SHP77 (cell line): ENCODE results near the gene SRPK2.
"Not testable (repeated sequence)": the region's sequence is repeated elsewhere in the genome, so short reads cannot be mapped to it uniquely, and the experiment has no call there.

Experiments
- DNase-seq, 2 experiments: peaks; one replicate each; lab custom pipeline; 2025; lab: John Stamatoyannopoulos, UW

Gene SRPK2

GRCh38 chr7:105376908-105377533, 11.7 kb downstream of the SRPK2 start:
- no peak for DNase-seq

- no peak for DNase-seq
These were observed 18.8 kb downstream of the SRPK2 start for GRCh38 chr7:105369944-105370343.

GRCh38 chr7:105367458-105367857, 21.3 kb downstream of the SRPK2 start:
- no peak for DNase-seq

- DNase-seq: no peak
These were observed 22.9 kb downstream of the SRPK2 start for GRCh38 chr7:105365541-105366534.

GRCh38 chr7:105364684-105365083, 24.0 kb downstream of the SRPK2 start:
- DNase-seq: no peak

GRCh38 chr7:105363657-105364056, 25.1 kb downstream of the SRPK2 start:
- DNase-seq: not testable (repeated sequence)

GRCh38 chr7:105362685-105363084, 26.0 kb downstream of the SRPK2 start:
- DNase-seq: not testable (repeated sequence)

GRCh38 chr7:105361995-105362394, 26.7 kb downstream of the SRPK2 start:
- DNase-seq: not testable (repeated sequence)

- DNase-seq: not testable (repeated sequence)
These were observed 28.6 kb downstream of the SRPK2 start for GRCh38 chr7:105360149-105360548.

GRCh38 chr7:105355701-105356100, 33.0 kb downstream of the SRPK2 start:
- DNase-seq: no peak

- DNase-seq: no peak
These were observed 34.3 kb downstream of the SRPK2 start for GRCh38 chr7:105354383-105354782.

- DNase-seq: no peak
These were observed 34.9 kb downstream of the SRPK2 start for GRCh38 chr7:105353752-105354328.

- no peak for DNase-seq
These were observed 35.6 kb downstream of the SRPK2 start for GRCh38 chr7:105352901-105353668.

- no peak for DNase-seq
These were observed 36.6 kb downstream of the SRPK2 start for GRCh38 chr7:105352018-105352612.

GRCh38 chr7:105350906-105351305, 37.8 kb downstream of the SRPK2 start:
- DNase-seq: no peak

- not testable (repeated sequence) for DNase-seq
These were observed 40.5 kb downstream of the SRPK2 start for GRCh38 chr7:105348177-105348576.

- no peak for DNase-seq
These were observed 42.0 kb downstream of the SRPK2 start for GRCh38 chr7:105346593-105347322.

GRCh38 chr7:105346138-105346537, 42.6 kb downstream of the SRPK2 start:
- no peak for DNase-seq

GRCh38 chr7:105345725-105346124, 43.0 kb downstream of the SRPK2 start:
- no peak for DNase-seq

- no peak for DNase-seq
These were observed 43.7 kb downstream of the SRPK2 start for GRCh38 chr7:105345003-105345402.
